B cell (primary cell): ENCODE results near the gene CHADL. TPM values are rescaled to one million over a fixed set of nuclear protein-coding genes. Genes with fewer than 3 reads are reported as not detected.

Source experiments
- ATAC-seq: fragments of 200-7000 bp; cut with Tn5 transposase; one replicate; pipeline ENCODE4 v1.10.0; 2021; ENCODE audit warnings: low read depth, mild to moderate bottlenecking, moderate number of reproducible peaks, moderate library complexity
- CTCF ChIA-PET: fragments of 350-600 bp; sonication (Branson Sonifier 250); formaldehyde crosslinking; loops from one replicate; lab custom pipeline; 2021; ENCODE audit warnings: antibody characterized with exemption, inconsistent platforms; lab: Charles Lee
- POLR2A ChIA-PET: fragments of 350-600 bp; sonication (Branson Sonifier 250); formaldehyde crosslinking; loops from one replicate; lab custom pipeline; 2021; ENCODE audit warnings: antibody characterized with exemption; lab: Charles Lee
- DNase-seq: peaks from one replicate; pipeline ENCODE4 v3.0.0; 2013
- H2AFZ ChIP-seq: 2 replicates; pipeline ENCODE4 v1.6.1; 2012; ENCODE audit warnings: mild to moderate bottlenecking, low read depth, low read length; ENCODE audit not compliant: insufficient read depth, poor library complexity, severe bottlenecking
- H3K27ac ChIP-seq, 2 donors: 1 replicate in 1 of 2; 2 replicates in 1 of 2; pipeline ENCODE4 v1.5.1; 2012 to 2013; ENCODE audit warnings: low read length in 2 of 2, mild to moderate bottlenecking in 2 of 2, moderate library complexity in 1 of 2
- H3K27me3 ChIP-seq, 4 experiments: fragments of 200-600 bp in 1 of 4; sonication (generic) in 1 of 4; replicated peaks in 1 of 4; 1 replicate in 2 of 4; 2 replicates in 2 of 4; pipeline versions ENCODE4 v1.6.1 to v1.7.0; 2013 to 2016; ENCODE audit warnings: low read length in 3 of 4, mild to moderate bottlenecking in 2 of 4, mixed read lengths in 1 of 4, moderate library complexity in 1 of 4; ENCODE audit not compliant: insufficient read depth in 4 of 4, control insufficient read depth in 3 of 4; ENCODE audit errors: control extremely low read depth in 1 of 4
- H3K36me3 ChIP-seq, 2 experiments: replicated peaks in 1 of 2; 1 replicate in 1 of 2; 2 replicates in 1 of 2; pipeline versions ENCODE4 v1.6.1 to v1.7.1; 2013; ENCODE audit warnings: low read length in 1 of 2; ENCODE audit not compliant: insufficient read depth in 2 of 2, control insufficient read depth in 1 of 2; ENCODE audit errors: control extremely low read depth in 1 of 2, extremely low read depth in 1 of 2
- H3K4me1 ChIP-seq, 2 donors: fragments of 200-600 bp in 1 of 2; sonication (generic) in 1 of 2; 1 replicate in 1 of 2; 2 replicates in 1 of 2; pipeline versions ENCODE4 v1.5.1 to v1.6.1; 2013 to 2017; ENCODE audit warnings: low read length in 2 of 2; ENCODE audit not compliant: control insufficient read depth in 2 of 2, insufficient read depth in 2 of 2
- H3K4me2 ChIP-seq: replicated peaks from 2 replicates; pipeline ENCODE3; 2012; ENCODE audit warnings: mild to moderate bottlenecking, low read depth, low read length; ENCODE audit not compliant: poor library complexity, severe bottlenecking
- H3K4me3 ChIP-seq, 5 experiments: fragments of 200-600 bp in 1 of 5; sonication (generic) in 1 of 5; 1 replicate in 3 of 5; 2 replicates in 2 of 5; pipeline versions ENCODE4 v1.5.1 to v1.7.0; 2011 to 2016; ENCODE audit warnings: low read length in 4 of 5, mild to moderate bottlenecking in 4 of 5, low read depth in 2 of 5, control low read depth in 1 of 5, moderate library complexity in 1 of 5; ENCODE audit not compliant: insufficient read depth in 1 of 5; ENCODE audit errors: control extremely low read depth in 1 of 5, extremely low read depth in 1 of 5
- H3K79me2 ChIP-seq: fragments of 200-600 bp; sonication (generic); one replicate; pipeline ENCODE4 v1.6.0; 2016; ENCODE audit warnings: low read length; ENCODE audit not compliant: control insufficient read depth, insufficient read depth
- H3K9ac ChIP-seq: fragments of 200-600 bp; sonication (generic); 2 replicates; pipeline ENCODE4 v1.6.1; 2017; ENCODE audit warnings: mild to moderate bottlenecking, low read length, moderate library complexity
- H3K9me3 ChIP-seq, 3 donors: one replicate each; pipeline versions ENCODE4 v1.6.1 to v1.7.1; 2013; ENCODE audit warnings: low read length in 2 of 3; ENCODE audit not compliant: control insufficient read depth in 2 of 3, insufficient read depth in 1 of 3; ENCODE audit errors: control extremely low read depth in 1 of 3
- H4K20me1 ChIP-seq: 2 replicates; pipeline ENCODE4 v1.6.0; 2012; ENCODE audit warnings: mild to moderate bottlenecking, low read length; ENCODE audit not compliant: insufficient read depth, control insufficient read depth, poor library complexity, severe bottlenecking
- H3K27ac Mint-ChIP-seq: one replicate; pipeline ENCODE4 v1.8.0; 2021; ENCODE audit warnings: mixed read lengths
- H3K27me3 Mint-ChIP-seq: one replicate; pipeline ENCODE4 v1.8.0; 2021; ENCODE audit warnings: mixed read lengths
- H3K4me1 Mint-ChIP-seq: one replicate; pipeline ENCODE4 v1.8.0; 2021; ENCODE audit warnings: mixed read lengths
- H3K4me3 Mint-ChIP-seq: one replicate; pipeline ENCODE4 v1.8.0; 2021; ENCODE audit warnings: mixed read lengths
- H3K9me3 Mint-ChIP-seq: one replicate; pipeline ENCODE4 v1.8.0; 2022; ENCODE audit warnings: mixed read lengths; ENCODE audit not compliant: insufficient read depth
- EZH2 ChIP-seq: IDR thresholded peaks from 2 replicates; pipeline ENCODE4 v1.6.1; 2012; ENCODE audit warnings: borderline replicate concordance, low read depth, mild to moderate bottlenecking, moderate library complexity, low read length; ENCODE audit not compliant: insufficient read depth, poor library complexity, severe bottlenecking
- WGBS: methylation state at CpG from one replicate; pipeline ENCODE4 v1.1.5; 2013; ENCODE audit warnings: missing lambda C conversion rate; ENCODE audit not compliant: insufficient coverage; 5-methylcytosine and 5-hydroxymethylcytosine counted together
- intact Hi-C: fragments of 100-400 bp; cut with micrococcal nuclease; formaldehyde crosslinking; loops from one replicate; pipeline ENCODE4 v1.10.0; 2022
- polyA plus RNA-seq: library from polyadenylated mRNA; depleted of rRNA; stranded (reverse); fragments of >200 nt; gene quantifications from 2 replicates; pipeline ENCODE4 v1.2.3, GENCODE V29; 2012
- total RNA-seq, 2 donors: library from RNA; stranded (reverse); fragments of 120-200 nt in 1 of 2; gene quantifications; 1 replicate in 1 of 2; 2 replicates in 1 of 2; pipeline versions ENCODE4 v1.2.3 to v1.2.4, GENCODE V29; 2013 to 2022
- TF ChIP-seq, protein P1 (sequence below): fragments of 200-600 bp; IDR thresholded peaks from one replicate; pipeline ENCODE4 v1.8.0; 2022; ENCODE audit warnings: antibody characterized with exemption, mild to moderate bottlenecking

CHADL gene
- total and polyA plus RNA-seq, 2 donors (not counting 1 experiment from before 2014, with no cell fraction given), result 0.07 to 0.59 TPM

DNA sequence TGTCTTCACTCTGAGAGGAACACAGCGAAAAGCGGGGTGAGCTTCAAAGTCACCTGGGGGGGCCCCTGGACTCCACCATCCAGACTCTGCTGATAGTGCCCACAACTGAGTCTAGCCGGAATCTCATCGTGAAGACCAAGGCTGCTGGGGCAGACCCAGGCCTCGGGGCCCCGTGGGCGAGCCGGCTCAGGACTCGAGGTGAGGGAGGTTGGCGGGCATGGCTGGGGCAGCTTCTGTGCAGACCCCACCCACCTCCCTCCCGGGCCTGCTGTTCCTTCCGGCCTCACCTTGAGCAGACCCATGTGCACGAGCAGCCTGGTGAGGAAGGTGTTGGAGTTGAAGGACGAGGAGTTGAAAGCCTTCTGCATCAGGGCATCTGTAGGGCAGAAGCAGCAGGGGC, 8.7 kb upstream of the CHADL start:
- Histone ChIP-seq H3K9ac (no peak overlapping the region), H3K4me3 (no peak overlapping the region), H3K4me1 (no peaks in the 10 kb centered on the region), H3K27me3 (no peaks in the 10 kb centered on the region), H2AFZ (no peak overlapping the region), H3K4me2 (no peak overlapping the region), H3K9me3 (no peaks in the 10 kb centered on the region), H3K27ac (no peak overlapping the region), H3K79me2 (no peaks in the 10 kb centered on the region), H3K36me3 (peaks cover 0 to 72% of the 10 kb centered on the region in 2 experiments), H4K20me1 (no peaks in the 10 kb centered on the region)
- H3K27me3 Mint-ChIP-seq, result no peaks in the 10 kb centered on the region
- no peak overlapping the region for H3K27ac Mint-ChIP-seq
- intact Hi-C loops, result no loop called here
- no peak overlapping the region for H3K4me3 Mint-ChIP-seq
- 98% methylated on average over 14 of the region's 14 CpGs for WGBS
- ChIA-PET CTCF (no interaction called here), POLR2A (interaction anchor here (0.6 to 0.8 kb wide), 2 partner anchors 12 to 150 kb away, joined by 3 read pairs; no protein-coding TSS in a partner anchor)
- no peak for TF ChIP-seq EZH2
- TF ChIP-seq, protein P1, sequence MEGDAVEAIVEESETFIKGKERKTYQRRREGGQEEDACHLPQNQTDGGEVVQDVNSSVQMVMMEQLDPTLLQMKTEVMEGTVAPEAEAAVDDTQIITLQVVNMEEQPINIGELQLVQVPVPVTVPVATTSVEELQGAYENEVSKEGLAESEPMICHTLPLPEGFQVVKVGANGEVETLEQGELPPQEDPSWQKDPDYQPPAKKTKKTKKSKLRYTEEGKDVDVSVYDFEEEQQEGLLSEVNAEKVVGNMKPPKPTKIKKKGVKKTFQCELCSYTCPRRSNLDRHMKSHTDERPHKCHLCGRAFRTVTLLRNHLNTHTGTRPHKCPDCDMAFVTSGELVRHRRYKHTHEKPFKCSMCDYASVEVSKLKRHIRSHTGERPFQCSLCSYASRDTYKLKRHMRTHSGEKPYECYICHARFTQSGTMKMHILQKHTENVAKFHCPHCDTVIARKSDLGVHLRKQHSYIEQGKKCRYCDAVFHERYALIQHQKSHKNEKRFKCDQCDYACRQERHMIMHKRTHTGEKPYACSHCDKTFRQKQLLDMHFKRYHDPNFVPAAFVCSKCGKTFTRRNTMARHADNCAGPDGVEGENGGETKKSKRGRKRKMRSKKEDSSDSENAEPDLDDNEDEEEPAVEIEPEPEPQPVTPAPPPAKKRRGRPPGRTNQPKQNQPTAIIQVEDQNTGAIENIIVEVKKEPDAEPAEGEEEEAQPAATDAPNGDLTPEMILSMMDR, result no peak
- DNase-seq (no peak), ATAC-seq (no peak)
- H3K4me1 Mint-ChIP-seq, result no peaks in the 10 kb centered on the region
- no peaks in the 10 kb centered on the region for H3K9me3 Mint-ChIP-seq

DNA sequence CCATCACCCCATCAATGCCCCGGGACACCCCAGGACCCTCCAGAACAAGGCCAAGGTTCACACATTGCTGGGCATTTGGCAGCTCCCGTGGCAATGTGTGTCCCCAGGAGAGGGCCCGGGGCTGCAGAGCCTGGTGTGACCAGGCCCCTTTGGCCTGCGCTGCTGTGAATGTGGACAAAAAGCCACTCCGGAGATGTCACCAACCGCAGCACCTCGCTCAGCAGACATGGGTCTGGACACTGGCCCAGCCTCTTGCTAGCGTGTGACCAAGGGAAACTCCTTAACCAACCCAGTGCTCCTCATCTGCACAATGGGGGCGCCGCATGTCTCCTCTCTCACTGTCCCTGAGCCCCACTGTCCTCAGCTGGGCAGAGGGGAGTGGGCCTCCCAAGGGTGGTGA, 8.0 kb upstream of the CHADL start:
- Histone ChIP-seq H3K9ac (no peak overlapping the region), H3K9me3 (no peaks in the 10 kb centered on the region), H2AFZ (no peak overlapping the region), H3K36me3 (peaks cover 0 to 66% of the 10 kb centered on the region in 2 experiments), H3K79me2 (no peaks in the 10 kb centered on the region), H3K27ac (no peak overlapping the region), H4K20me1 (no peaks in the 10 kb centered on the region), H3K4me2 (no peak overlapping the region), H3K4me3 (no peak overlapping the region), H3K4me1 (no peaks in the 10 kb centered on the region), H3K27me3 (no peaks in the 10 kb centered on the region)
- no peaks in the 10 kb centered on the region for H3K4me1 Mint-ChIP-seq
- H3K9me3 Mint-ChIP-seq, result no peaks in the 10 kb centered on the region
- TF ChIP-seq, protein P1, result no peak
- no peak for TF ChIP-seq EZH2
- ChIA-PET POLR2A (interaction anchor here (0.6 to 0.8 kb wide), 2 partner anchors 11 to 151 kb away, joined by 3 read pairs; no protein-coding TSS in a partner anchor), CTCF (no interaction called here)
- ATAC-seq (no peak), DNase-seq (no peak)
- H3K27ac Mint-ChIP-seq, result no peak overlapping the region
- intact Hi-C loops, result no loop called here
- no peaks in the 10 kb centered on the region for H3K27me3 Mint-ChIP-seq
- H3K4me3 Mint-ChIP-seq, result no peak overlapping the region
- WGBS, result 98% methylated on average over 10 of the region's 10 CpGs
